Measurements from ENCODE around the gene IMMT.

The IMMT gene

DNA sequence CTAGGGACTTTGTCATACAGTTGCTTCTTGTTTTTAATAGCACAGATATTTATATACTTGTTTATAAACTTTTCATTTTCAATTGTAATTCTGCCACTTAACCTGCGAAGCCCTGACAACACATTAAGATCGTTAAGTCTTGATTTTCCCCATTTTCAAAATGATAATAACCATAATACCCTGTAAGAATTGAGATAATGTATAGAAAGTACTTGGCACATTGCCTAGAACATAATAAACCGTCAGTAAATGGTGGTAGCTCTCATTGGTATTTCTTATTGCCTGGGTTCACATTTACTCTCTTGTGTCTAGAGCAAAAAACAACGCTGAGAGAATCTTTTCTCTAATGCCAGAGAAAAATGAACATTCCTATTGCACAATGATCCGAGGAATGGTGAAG is 70.6 kb downstream of the IMMT start:
- no peak for TF ChIP-seq TAF1 (IDR thresholded peaks at IDR 0.05; ENCODE audit: borderline replicate concordance, insufficient read depth, low read length)
- no peak for TF ChIP-seq SIN3A (IDR thresholded peaks at IDR 0.05; ENCODE audit: borderline replicate concordance, insufficient read depth, low read length)
- TF ChIP-seq FOXP2 (optimal IDR thresholded peaks at IDR 0.05; ENCODE audit: borderline replicate concordance, extremely low read depth, extremely low read length, insufficient read depth), result no peak
- no peak for TF ChIP-seq POLR2AphosphoS5 (IDR thresholded peaks at IDR 0.05; ENCODE audit: low read depth, low read length)
- TF ChIP-seq, protein P1, sequence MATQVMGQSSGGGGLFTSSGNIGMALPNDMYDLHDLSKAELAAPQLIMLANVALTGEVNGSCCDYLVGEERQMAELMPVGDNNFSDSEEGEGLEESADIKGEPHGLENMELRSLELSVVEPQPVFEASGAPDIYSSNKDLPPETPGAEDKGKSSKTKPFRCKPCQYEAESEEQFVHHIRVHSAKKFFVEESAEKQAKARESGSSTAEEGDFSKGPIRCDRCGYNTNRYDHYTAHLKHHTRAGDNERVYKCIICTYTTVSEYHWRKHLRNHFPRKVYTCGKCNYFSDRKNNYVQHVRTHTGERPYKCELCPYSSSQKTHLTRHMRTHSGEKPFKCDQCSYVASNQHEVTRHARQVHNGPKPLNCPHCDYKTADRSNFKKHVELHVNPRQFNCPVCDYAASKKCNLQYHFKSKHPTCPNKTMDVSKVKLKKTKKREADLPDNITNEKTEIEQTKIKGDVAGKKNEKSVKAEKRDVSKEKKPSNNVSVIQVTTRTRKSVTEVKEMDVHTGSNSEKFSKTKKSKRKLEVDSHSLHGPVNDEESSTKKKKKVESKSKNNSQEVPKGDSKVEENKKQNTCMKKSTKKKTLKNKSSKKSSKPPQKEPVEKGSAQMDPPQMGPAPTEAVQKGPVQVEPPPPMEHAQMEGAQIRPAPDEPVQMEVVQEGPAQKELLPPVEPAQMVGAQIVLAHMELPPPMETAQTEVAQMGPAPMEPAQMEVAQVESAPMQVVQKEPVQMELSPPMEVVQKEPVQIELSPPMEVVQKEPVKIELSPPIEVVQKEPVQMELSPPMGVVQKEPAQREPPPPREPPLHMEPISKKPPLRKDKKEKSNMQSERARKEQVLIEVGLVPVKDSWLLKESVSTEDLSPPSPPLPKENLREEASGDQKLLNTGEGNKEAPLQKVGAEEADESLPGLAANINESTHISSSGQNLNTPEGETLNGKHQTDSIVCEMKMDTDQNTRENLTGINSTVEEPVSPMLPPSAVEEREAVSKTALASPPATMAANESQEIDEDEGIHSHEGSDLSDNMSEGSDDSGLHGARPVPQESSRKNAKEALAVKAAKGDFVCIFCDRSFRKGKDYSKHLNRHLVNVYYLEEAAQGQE (IDR thresholded peaks at IDR 0.05; ENCODE audit: insufficient read depth in 1 of 2, low read depth in 2 of 2, low read length in 2 of 2), result no peak

DNA sequence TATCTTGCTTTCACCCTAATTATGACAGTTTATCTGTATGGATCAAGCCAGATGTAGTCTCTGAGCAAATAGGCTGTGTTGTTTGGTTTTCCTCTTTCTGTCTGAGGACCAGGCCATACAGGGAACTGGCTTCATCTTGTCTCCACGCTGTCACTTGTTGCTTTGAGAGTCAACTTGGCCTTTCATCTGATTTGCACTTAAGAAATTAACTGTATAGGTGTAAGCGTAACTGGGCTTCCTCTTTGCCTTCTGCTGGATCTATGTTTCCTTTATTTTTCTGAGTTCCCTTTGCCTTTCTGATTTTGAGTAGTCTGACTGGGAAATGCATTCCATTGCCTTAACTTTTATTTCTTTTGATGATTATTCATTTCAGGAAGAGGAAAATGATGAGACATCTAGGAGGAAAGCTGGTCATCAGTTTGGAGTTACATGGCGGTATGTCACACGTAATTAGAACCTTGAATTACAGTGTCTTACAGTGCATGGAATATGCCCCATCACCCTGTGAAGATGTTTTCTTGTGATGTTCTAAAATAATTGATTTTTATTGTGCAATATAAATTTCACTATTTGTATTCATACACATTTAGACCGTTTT is 71.8 kb downstream of the IMMT start:
- TF ChIP-seq POLR2AphosphoS5 (IDR thresholded peaks at IDR 0.05; ENCODE audit: low read depth, low read length) (no peak), SIN3A (IDR thresholded peaks at IDR 0.05; ENCODE audit: borderline replicate concordance, insufficient read depth, low read length) (no peak), TAF1 (IDR thresholded peaks at IDR 0.05; ENCODE audit: borderline replicate concordance, insufficient read depth, low read length) (no peak), FOXP2 (optimal IDR thresholded peaks at IDR 0.05; ENCODE audit: borderline replicate concordance, extremely low read depth, extremely low read length, insufficient read depth) (no peak)
- TF ChIP-seq, protein P1 (IDR thresholded peaks at IDR 0.05; ENCODE audit: insufficient read depth in 1 of 2, low read depth in 2 of 2, low read length in 2 of 2), result no peak

DNA sequence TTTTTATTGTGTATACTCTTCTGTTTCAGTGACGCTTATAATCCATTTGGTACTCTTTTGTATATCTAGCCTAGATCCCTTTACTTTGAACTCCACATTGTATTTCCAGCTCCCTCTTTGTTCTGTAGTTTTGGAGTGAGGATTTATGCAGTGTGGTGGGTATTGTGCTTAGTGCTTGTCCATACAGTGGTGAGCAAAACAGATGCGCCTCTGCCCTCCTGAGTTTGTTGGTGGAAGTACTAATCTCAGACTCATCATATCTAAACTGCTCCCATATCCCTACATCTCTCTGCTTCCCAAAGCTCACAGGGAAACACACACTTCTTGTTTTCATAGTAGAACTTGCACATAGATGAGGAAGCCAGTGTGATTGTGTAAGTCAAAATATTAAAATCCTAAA is 77.1 kb downstream of the IMMT start:
- TF ChIP-seq FOXP2 (optimal IDR thresholded peaks at IDR 0.05; ENCODE audit: borderline replicate concordance, extremely low read depth, extremely low read length, insufficient read depth) (no peak), SIN3A (IDR thresholded peaks at IDR 0.05; ENCODE audit: borderline replicate concordance, insufficient read depth, low read length) (no peak), POLR2AphosphoS5 (IDR thresholded peaks at IDR 0.05; ENCODE audit: low read depth, low read length) (no peak), TAF1 (IDR thresholded peaks at IDR 0.05; ENCODE audit: borderline replicate concordance, insufficient read depth, low read length) (no peak)
- TF ChIP-seq, protein P1 (IDR thresholded peaks at IDR 0.05; ENCODE audit: insufficient read depth in 1 of 2, low read depth in 2 of 2, low read length in 2 of 2), result no peak

DNA sequence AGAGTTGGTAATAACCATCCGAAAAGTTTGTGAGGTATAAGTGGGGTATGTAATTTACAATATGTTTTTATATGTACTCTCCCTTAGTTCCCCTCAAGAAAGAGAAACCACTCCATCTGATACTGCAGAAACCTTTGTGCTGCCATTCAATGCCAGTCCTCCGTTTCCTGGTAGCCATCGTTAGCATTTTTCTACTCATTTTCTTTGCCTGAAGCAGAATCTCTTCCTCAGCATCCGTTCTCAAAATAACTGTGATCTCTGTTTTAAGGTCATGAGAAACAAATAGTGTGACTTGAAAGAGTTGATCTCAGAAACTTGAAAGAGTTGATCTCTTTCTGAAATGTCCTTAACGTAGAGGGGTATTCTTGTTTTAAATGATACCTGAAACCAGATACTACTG is 88.2 kb downstream of the IMMT start:
- TF ChIP-seq TAF1 (IDR thresholded peaks at IDR 0.05; ENCODE audit: borderline replicate concordance, insufficient read depth, low read length) (no peak), SIN3A (IDR thresholded peaks at IDR 0.05; ENCODE audit: borderline replicate concordance, insufficient read depth, low read length) (no peak), POLR2AphosphoS5 (IDR thresholded peaks at IDR 0.05; ENCODE audit: low read depth, low read length) (no peak), FOXP2 (optimal IDR thresholded peaks at IDR 0.05; ENCODE audit: borderline replicate concordance, extremely low read depth, extremely low read length, insufficient read depth) (no peak)
- TF ChIP-seq, protein P1 (IDR thresholded peaks at IDR 0.05; ENCODE audit: insufficient read depth in 1 of 2, low read depth in 2 of 2, low read length in 2 of 2), result no peak
